Chondrocyte (in vitro differentiated cells): ENCODE data around the gene ALK. TPM values are rescaled to one million over a fixed set of nuclear protein-coding genes. Genes with fewer than 3 reads are reported as not detected.

ENCODE experiments used
- DNase-seq: peaks from one replicate; pipeline ENCODE4 v3.0.0; 2021; ENCODE audit warnings: mixed read lengths, low spot score
- H3K27ac Mint-ChIP-seq: one replicate; pipeline ENCODE4 v1.8.0; 2021; ENCODE audit warnings: mild to moderate bottlenecking, moderate library complexity, mixed read lengths; ENCODE audit not compliant: unreplicated experiment
- H3K27me3 Mint-ChIP-seq: 2 replicates; pipeline ENCODE4 v1.8.0; 2021; ENCODE audit warnings: low read depth, mixed read lengths
- H3K36me3 Mint-ChIP-seq: 2 replicates; pipeline ENCODE4 v1.8.0; 2021; ENCODE audit warnings: low read depth, mixed read lengths
- H3K4me1 Mint-ChIP-seq: 2 replicates; pipeline ENCODE4 v1.8.0; 2021; ENCODE audit warnings: low read depth, mild to moderate bottlenecking, mixed read lengths
- H3K4me3 Mint-ChIP-seq: one replicate; pipeline ENCODE4 v1.8.0; 2021; ENCODE audit warnings: mild to moderate bottlenecking, moderate library complexity, mixed read lengths; ENCODE audit not compliant: unreplicated experiment
- H3K9me3 Mint-ChIP-seq: 2 replicates; pipeline ENCODE4 v1.8.0; 2021; ENCODE audit warnings: low read depth, mixed read lengths
- total RNA-seq: library from RNA; stranded (reverse); gene quantifications from 3 replicates; pipeline ENCODE4 v1.2.1, GENCODE V29; 2021
- TF ChIP-seq, protein P1 (sequence below): fragments of 200-600 bp; sonication (generic); IDR thresholded peaks from 2 replicates; pipeline ENCODE4 v1.5.0; 2021; ENCODE audit warnings: antibody characterized with exemption, mild to moderate bottlenecking, moderate library complexity

Gene ALK
- total RNA-seq, 1 donor from 2014 or later: 0.07 TPM

- Mint-ChIP-seq H3K4me1 (peaks cover 19% of the 10 kb centered on the region), H3K9me3 (peaks cover 9% of the 10 kb centered on the region), H3K27me3 (peaks cover 20% of the 10 kb centered on the region), H3K36me3 (no peaks in the 10 kb centered on the region), H3K27ac (no peak overlapping the region), H3K4me3 (no peak overlapping the region)
- DNase-seq: no peak
- TF ChIP-seq, protein P1, sequence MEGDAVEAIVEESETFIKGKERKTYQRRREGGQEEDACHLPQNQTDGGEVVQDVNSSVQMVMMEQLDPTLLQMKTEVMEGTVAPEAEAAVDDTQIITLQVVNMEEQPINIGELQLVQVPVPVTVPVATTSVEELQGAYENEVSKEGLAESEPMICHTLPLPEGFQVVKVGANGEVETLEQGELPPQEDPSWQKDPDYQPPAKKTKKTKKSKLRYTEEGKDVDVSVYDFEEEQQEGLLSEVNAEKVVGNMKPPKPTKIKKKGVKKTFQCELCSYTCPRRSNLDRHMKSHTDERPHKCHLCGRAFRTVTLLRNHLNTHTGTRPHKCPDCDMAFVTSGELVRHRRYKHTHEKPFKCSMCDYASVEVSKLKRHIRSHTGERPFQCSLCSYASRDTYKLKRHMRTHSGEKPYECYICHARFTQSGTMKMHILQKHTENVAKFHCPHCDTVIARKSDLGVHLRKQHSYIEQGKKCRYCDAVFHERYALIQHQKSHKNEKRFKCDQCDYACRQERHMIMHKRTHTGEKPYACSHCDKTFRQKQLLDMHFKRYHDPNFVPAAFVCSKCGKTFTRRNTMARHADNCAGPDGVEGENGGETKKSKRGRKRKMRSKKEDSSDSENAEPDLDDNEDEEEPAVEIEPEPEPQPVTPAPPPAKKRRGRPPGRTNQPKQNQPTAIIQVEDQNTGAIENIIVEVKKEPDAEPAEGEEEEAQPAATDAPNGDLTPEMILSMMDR: no peak
These were observed 388.9 kb downstream of the ALK start for GRCh38 chr2:29532436-29532835.

GRCh38 chr2:29531626-29532025 is 389.8 kb downstream of the ALK start:
- H3K4me1 Mint-ChIP-seq: peaks cover 19% of the 10 kb centered on the region
- TF ChIP-seq, protein P1: no peak

DNA sequence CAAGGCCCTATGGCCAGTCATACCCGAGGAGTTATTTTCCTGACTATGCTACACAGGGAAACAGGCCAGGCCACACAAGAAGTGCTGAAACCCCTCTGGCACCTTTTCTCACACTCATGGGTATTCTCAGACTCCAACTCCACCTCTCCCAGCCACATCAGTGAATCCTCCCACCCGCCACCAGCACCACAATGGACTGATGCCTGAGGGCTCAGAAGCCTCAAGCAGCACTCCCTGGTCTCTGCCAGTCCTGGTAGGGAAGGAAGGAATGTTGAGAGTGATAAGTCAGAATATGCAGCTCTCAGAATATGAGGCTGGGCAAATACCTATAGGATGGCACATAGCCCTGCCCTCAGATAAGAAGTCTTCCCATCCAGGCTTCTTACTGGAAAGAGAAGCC is 391.1 kb downstream of the ALK start:
- H3K36me3 Mint-ChIP-seq: no peaks in the 10 kb centered on the region
- peak overlapping the region; percentile 8 for H3K27ac Mint-ChIP-seq
- DNase-seq: no peak
- H3K27me3 Mint-ChIP-seq: peaks cover 16% of the 10 kb centered on the region
- H3K9me3 Mint-ChIP-seq: no peaks in the 10 kb centered on the region
- no peak overlapping the region for H3K4me3 Mint-ChIP-seq
- TF ChIP-seq, protein P1: no peak
- peaks cover 19% of the 10 kb centered on the region for H3K4me1 Mint-ChIP-seq

More at GRCh38 chr2:29531626-29532025, 389.8 kb downstream of the ALK start:
- no peak for DNase-seq
- Mint-ChIP-seq H3K36me3 (no peaks in the 10 kb centered on the region), H3K27me3 (peaks cover 20% of the 10 kb centered on the region), H3K9me3 (peaks cover 5% of the 10 kb centered on the region), H3K4me3 (no peak overlapping the region), H3K27ac (no peak overlapping the region)

DNA sequence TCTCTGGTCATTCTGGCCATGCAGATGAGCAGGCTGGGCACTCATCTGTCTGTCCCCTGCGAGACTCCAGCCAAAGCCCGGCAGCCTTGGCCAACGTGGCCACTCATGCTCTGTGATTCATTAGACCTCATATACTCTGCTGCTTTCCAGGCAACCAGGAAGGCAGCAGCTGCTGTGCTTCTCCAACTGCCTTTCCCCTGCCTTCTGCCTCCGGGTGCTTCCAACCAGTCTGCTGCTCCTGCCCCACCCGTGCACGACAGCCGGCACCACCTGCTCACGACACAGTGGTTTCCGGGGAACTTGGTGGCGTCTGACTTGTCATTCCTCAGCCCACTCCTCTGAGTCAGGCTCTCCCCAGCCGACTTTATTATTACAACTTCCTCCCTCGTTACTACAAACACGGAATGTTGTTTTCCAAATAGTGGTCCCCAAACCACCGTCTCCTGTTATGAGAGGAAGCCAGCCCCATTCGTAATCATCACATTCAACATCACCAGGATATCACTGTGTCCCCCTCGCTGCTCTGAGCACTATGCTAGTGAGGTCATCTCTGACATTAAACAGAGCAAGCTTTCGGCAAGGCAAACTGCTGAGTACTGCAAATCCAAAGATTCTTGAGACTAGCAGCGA is 392.4 kb downstream of the ALK start:
- TF ChIP-seq, protein P1: no peak
- Mint-ChIP-seq H3K4me1 (peaks cover 19% of the 10 kb centered on the region), H3K36me3 (no peaks in the 10 kb centered on the region), H3K9me3 (no peaks in the 10 kb centered on the region), H3K27me3 (peaks cover 16% of the 10 kb centered on the region), H3K4me3 (peak overlapping the region; percentile 54), H3K27ac (peak overlapping the region; percentile 88)
- no peak for DNase-seq

GRCh38 chr2:29528371-29528770 is 393.0 kb downstream of the ALK start:
- no peak overlapping the region for H3K4me3 Mint-ChIP-seq
- H3K36me3 Mint-ChIP-seq: no peaks in the 10 kb centered on the region
- no peak for DNase-seq
- no peaks in the 10 kb centered on the region for H3K9me3 Mint-ChIP-seq
- TF ChIP-seq, protein P1: no peak
- peaks cover 24% of the 10 kb centered on the region for H3K4me1 Mint-ChIP-seq
- peaks cover 11% of the 10 kb centered on the region for H3K27me3 Mint-ChIP-seq
- no peak overlapping the region for H3K27ac Mint-ChIP-seq
